DMS 273 (cell line): ENCODE measurements around the gene NR2F2.

Experiments used
- DNase-seq: peaks from one replicate; lab custom pipeline; 2025; ENCODE audit not compliant: unreplicated experiment; lab: John Stamatoyannopoulos, UW

NR2F2 gene

DNA sequence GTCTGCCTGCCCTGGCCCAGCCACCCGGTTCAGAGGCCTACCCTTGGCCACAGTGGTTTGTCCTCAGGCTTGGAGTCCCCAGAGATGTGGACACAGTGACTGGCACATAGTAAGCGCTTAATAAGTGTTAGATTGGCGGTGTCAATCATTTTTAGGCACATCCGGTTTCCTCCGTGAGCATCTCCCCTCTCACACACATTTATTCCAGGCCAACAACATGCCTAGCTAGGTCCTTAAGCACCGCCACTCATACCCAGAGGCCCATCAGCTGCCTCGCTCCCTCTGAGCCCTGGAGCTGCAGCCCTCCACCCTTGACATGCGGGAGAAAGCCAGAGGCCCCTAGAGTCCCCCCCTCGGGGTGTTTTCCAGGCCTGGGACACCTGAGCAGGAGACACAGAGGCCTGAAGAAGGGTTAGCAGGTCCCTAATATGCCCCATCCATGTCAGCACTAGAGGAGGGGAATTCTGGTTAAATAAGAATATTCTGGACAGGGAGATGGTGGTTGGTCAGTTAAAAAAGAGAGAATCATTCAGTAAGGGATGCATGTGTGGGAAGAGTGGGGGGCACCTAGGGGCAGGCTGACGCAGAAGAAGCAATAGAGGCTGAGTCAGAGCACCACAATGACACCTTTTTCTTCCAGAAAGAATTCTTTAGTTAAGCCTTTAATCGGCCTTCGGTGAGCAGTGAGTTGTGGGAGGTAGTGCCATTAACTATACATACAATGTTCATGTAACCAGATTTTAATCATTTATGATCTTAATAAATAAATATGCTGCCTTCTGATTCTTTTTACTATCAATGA lies 22.3 kb downstream of the NR2F2 start:
- DNase-seq = no peak

DNA sequence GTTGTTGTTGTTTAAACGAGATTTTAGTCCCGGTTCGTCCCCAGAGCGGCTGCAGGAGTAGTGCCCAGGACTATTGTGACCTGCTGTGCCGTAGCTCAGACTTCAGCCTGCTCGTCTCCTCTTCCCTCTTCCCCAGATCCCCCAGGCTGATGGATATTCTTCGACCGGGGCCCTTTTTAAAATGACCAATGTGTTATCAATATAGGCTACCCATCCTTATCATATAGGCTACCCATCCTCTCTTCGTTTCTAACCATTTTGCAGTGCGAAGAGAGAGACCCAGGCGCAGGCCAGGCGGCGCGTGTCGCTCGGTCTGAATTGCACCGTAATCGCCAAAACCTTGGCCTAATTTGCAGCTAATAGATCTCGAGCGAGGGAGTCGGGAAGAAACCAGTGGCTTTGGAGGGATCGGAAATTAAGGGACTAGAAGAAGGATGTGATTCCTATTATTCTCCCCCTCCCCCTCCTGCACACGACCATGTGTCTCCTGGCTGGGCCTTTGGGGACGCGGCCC lies 23.0 kb downstream of the NR2F2 start:
- DNase-seq = no peak

DNA sequence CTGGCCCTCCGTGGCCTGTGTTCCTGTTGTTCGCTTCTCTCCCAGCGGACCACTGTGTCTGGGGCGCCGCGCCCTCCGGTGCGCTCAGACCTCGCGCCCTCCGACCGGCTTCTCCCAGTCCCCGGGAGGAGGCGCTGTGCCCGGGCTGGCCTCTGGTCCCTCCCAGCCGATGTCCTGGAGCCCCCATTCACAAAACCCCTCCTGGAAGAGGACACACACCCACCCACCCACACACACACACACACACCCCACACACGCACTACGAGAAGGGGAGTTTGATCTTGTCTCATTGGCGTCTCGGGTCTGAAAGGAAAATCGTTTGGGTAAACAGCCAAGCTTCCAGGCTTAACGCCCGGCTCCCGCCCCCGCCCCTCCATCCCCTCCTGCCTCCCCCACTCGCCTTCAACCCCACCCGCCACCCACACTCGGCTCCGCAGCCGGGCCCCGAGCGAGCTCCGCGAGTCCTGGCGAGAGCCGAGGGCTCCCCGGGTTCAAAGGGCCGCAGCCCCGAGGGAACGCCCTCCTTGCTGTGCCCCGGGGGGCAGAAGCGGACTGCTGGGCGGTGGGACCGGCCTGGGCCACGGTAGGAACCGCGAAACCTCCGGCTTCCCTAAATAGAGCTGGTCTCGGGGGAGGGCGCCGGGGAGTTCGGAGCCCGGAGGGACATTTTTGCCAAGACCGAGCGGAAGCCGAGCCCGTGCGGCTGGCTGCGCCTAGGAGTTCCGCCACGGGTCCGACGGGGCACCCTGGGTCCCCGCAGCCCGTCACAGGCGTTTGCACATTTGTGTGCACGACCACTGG lies 23.6 kb downstream of the NR2F2 start:
- peak; percentile 4 for DNase-seq

DNA sequence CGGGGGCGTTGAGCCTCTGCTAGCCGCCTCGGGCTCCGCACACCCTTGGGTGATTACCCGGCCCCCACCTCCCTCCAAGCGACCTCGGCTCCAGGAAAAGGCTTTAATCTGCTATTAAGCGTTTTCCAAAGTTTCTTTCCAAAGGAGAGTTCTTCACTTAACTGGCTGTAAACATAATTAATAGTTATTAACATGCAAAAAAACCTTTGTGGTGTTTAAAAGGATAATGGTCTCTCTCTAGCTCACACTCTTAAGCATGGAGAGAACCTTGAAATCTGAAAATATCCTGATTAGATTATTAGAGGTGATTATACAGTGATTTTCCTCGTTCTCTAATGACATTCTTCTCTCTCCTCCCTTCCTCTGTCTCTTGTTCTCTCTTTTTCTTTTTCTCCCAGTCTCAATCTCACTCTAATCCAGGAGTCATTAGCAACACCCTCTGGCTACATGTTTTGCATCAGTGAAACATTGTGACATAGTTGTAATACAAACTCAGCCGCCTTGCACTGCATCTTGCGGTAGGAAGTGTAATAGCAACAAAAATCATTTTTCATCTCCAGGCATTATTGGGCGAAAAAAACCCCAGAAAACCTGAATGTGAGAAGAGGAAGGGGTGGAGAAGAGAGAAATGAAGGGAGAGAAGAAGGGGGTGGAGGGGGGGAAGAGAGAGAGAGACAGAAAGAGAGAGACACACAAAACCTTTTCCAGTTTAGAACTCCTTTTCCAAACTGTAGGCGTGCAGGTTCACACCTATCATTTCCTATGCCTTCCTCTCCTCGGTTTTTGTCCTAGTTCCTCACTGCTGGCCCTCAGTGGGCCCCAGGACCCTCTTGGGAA lies 24.4 kb downstream of the NR2F2 start:
- peak; percentile 24 for DNase-seq

DNA sequence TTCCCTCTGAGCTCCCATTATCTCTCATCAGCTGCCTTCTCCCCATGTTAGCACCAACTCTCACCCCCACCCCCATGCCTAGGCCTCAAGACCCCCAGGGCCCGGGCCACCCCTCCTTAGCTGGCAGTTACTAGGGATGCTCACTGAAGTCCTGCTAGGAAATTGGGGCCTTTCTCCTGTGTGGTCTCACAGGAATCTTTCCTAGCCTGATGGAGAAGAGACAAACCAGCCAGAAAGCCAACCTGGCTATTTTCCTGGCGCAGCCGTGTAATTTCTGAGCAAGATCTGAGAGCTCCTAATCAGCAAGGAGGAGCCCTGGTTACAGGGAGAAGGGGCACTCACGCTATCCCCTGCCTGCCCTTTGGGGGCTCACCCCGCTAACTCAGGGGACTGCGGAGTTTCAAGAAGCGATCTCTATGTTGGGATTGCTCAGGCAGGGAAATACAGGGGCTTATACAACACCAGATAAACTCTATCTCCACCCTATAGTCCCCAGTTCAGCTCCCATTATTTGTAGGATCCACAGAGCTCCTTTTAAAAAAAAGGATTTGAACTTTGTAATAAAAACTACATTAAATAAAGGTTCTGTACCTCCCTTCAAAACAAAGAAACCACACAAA lies 25.2 kb downstream of the NR2F2 start:
- no peak for DNase-seq

DNA sequence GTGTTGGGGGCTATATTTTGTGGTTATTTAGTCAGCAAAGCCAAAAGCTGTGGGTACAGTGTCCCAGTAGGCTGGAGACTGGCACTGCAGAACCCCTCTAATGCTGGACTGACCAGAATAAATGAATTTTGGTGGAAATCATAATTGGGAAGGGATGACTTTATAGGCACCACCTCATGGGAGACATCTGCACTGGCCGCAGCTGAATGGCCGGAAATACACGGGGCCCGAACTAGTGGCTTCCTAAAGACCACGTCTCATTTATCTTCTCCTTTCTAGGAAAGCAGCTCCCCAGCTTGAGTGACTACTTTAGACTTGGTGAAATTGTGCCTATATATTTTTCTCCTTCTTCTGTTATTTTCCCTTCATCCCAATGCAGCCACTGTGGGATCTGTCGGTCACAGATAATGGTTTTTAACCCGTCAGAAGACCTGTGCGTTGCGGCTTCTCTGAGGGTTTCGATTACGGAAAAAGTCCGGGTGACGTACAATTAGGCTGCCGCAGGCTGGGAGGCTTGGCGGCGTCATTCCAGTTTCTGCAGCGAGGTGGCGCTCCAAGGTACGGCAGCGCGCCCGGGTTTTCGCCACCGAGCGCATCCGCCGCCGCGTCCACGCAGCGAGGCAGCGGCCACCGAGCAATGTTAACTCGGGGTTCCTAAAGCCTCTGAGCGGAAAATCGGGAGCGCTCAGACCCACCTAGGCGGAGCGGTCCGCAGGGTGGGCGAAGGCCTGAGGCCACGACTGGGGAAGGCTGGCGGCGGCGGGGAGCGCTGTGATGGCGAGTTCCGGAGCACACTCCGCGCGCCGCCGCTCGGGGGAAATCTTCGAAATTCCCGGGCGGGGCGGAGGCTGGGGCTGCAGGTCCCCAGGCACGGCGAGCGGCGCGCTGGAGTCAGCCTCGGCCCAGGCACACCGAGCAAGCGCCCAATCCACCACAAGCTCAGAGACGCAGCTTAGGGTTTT lies 26.3 kb downstream of the NR2F2 start:
- DNase-seq = peak; percentile 75

DNA sequence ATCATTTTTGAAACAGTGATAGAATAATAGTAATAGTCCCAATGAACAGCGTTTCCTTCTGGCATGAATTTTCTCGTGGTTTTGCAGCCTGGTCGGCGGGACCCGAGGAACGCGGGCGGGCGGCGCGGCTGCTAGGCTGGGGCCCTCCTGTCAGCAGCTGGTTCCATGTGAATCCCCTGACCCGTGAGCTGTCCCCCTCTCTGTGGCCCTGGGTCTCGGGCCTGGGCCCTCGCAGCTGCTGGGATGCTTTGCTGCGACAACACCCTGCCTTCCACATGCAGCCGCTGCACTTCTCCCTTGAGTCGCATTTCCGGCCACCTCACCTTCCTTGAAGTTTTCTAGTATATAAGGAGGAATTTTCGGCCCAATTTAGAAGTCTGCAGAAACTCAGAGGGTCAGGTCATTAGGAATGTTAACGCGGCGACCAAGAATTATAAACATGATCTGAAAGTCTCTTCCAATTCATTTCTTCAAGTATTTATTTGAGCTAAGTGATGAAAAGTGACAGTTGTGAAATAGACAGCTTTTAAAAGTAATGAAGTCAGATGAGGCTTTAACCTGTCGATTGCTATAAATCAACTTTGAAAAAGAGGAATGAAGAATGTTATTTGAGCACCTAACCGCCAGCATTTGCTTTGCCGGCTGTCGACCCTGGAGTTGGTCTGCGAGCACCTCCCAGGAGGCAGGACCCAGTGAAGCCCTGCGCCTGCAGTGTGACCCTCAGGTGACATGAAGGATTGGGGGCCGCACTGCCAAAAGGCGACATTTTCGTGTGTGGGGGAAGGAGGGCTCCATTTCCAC lies 27.7 kb downstream of the NR2F2 start:
- DNase-seq = no peak

DNA sequence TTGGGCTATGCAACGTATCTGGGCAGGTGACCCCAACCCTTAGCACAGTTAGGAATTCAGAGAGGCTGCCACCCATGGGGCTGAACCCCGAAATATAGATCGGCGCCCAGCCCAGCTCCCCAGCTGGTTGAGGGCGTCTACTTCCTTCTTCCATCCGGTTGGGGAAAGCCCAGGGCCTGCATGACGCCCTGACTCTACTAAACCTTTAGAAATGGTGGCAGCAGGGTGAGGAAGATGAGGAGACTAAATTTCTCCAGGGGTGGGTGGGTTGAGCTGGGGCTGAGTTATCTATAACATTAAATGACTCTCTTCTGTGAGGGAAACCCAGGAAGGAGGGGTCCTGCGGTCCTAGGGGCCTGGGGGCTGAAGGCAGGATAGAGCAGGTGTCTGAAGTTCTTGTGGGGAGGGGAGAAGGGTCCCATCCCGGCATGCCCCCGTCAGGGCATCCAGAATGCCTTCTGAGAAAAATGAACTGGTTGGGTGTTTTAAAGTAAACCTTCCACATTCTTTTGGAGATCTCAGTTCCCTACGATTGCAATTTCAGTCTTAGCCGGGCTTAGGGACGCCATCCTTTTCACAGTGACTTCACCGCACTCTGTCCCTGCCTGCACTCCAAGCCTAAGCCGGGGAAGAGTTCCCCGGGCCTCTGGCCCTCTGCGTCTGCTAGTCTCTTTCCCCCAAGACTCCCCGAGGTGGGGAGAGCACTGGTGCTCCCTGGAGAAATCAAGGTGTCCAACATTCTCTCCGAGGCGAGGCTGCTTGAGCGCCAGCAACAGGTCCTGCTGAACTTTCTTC lies 28.5 kb downstream of the NR2F2 start:
- no peak for DNase-seq

DNA sequence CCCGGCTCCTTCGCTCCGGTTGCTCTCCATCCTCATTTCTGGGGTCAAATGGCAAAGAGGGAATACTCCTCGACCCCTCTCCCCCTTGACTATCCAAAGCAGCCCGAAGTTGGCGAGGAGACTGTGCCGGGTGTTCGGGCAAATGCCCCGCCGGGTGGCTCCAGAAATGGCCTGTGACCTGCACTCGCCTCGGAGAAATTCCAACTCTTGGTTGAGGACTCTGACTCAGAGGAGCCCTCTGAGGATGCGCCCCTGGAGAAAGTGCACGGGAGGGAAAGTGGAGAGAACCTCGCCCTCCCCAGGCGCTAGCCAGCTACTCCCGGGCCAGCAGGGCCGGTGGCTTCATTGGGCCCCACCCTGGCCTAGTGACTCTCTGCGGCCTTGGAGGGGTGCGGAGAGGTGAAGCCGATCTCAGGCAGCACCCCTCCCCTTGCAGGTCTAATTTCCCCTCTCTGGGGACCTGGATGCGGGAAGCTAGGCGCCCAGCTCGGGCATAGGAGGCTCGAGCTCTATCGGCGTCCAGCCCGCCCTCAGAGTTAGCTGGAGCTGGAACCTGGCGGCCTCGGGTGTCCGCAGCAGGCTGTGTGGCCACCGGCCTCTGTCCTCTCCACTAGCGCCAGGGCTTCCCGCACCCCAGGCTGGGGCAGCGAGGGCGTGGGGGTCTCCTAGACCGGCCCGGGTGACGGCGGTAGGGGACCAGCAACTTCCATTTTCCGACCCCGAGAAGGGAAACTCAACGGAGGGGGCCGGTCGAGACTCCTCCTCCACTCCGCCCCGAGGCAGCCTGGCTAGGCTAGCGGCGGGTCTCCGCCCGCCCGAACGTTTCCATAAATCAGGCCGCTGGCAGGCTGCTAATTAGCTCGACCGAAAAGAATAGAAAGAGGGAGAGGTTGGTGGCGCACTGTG lies 29.4 kb downstream of the NR2F2 start:
- no peak for DNase-seq

DNA sequence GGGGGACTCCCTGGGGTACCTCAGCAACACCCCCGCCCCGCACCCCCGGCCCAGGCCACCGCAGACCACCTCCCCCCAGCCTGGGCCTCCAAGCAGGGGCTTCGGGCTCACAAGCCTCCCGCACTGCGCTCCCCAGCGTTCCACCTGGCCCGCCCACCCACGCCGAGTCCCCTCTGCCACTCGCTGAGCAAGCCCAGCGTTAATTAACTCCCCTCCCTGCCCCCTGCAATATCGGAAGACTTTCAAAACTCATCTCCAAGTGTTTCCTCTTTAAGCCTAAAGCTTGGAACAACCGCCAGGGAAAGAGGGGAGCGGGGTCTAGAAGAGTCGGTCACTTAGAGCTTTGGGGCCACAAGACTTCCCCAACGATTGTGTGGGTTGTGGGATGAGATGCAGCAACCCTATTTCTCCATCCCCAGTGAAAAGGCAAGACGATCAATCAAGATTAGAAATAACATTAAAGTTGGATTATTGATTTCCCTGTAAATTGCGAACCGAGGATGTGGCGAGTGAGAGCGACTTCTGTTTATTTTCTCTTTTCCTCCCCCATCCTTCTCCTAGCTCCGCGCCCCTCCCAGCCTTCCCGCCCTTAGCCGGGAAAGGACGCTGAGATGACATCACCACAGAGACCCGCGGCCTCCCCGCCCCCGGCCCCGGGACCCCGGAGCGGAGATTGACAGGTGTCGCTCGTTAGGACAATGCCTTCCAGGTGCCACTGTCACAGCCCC lies 30.2 kb downstream of the NR2F2 start:
- DNase-seq = no peak

DNA sequence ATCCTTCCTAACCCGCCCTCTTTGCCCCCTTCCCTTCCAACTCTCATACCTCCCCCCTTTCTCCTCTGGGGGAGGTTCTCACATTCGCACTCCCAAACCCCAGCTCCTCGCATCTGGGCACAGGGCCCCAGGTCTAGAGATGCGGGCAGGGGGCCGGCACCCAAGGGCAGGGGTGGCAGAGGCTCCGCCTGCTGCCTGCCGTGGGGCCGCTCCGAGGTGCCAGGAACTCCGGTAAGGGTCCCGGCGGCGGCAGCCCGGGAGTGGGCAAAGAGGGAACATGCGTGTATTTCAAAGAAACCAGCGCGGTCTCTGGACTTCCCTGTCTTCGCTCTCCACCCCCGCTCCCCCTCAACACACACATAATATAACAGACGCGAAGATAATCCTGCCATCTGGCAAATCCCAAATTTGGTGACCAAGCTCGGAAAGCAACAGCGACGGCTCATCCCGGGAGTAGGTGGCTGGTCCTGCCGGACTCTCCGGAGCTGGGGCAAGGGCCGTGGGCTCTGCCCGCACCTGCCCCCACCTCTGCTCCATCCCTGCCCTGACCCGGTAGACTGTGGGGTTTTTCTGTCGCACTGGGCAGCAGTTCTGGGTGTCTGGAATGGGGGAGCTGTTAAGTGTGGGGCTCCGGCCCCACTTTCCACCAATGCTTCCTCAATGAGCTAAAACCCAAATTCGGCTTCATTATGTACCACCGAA lies 31.0 kb downstream of the NR2F2 start:
- DNase-seq = peak; percentile 9

DNA sequence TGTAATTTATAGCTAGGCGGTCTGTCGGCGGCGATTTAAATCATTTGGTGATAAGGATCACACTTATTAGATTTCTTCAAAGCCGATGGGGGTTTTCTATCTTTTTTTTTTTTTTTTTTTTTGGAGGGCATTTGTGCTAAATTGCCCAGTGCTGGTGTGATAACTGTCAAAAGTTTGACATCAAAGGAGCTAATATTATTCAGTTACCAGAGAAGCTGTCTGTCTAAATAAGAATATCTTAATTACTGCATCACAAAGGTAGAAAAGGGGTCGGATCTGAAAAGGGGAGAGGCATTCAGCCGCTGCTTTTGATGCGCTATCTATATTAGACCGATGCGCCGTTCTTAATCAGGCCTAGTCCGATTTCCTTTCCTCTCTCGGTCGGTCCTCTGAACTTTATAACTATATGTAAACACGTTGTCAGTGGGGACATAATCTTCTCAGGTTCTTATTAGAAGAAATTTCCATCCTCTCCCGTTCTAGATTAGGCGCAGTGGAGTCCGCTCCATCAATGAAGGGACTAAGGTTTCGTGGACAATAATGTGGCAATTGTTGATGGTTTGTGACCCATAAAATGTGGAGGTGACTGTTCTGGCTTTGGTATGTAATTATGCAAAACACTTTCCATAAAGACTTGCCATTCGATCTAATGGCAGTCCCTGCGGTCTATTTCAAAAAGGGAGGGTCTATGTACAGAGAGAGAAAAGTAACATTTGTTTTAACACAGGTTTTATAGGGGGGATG lies 31.7 kb downstream of the NR2F2 start:
- no peak for DNase-seq

DNA sequence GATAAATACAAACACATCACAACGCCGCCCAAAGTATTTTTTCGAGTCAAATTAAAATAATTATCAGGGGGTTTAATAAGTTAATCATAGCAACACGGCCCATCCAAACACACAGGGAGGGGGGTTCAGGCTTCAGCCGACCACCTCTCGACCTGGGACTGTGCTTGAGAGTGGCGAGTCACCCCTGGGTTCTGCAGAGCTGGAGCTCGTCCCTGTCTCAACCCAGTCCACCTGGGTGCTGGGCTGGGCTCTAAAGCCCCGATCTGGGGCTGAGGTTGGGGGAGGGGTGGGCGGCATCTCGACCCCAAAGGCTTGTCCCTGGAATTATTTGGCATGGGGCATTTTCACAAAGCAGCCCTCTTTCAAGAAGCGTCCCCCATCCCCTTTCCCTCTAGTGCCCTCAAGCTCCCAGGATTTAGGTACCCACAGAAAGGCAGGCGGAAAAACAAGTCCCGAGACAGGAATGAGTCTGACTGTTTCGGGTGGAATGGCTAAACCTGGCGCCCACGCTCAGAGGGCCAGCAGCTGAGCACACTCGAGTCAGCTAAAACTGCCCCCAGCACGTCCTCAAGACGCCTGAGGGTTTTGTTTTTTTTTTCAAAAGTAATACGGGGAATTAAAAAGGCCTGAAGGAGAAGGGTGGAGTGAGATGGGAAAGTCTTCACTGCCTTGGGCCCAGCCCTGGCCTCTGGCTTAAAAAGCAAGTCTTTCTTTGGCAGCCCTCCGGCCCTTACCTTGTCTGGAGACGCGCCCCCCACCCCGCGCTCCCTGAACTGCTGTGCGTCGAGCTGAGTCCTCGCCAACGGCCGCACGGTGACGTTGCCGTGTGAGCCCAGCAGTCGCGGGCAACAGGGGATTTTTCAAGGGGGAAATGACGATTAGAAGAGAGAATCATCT lies 32.5 kb downstream of the NR2F2 start:
- DNase-seq = no peak

DNA sequence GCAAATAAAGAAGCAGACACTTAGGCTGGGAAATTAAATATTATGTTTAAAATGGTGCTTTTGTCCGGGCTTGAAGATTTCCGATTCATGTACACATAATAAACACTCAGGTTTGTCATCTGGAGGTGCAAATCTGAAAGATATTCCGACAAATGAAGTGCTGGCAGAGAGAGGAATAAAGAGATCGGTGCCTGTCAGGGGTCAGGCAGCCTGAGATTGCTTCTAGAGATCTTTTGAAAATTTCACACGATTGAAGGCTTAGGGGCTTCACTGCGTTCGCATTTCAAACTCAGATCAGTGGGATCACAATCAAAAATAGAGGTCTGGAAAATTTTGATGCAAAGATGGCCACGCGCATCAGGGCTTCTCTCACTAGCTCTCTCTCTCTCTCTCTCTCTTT lies 33.2 kb downstream of the NR2F2 start:
- DNase-seq = no peak
